ENCODE measurements around the gene BFAR.
"Not testable (repeated sequence)": the region's sequence is repeated elsewhere in the genome, so short reads cannot be mapped to it uniquely, and the experiment has no call there.

Gene BFAR

DNA sequence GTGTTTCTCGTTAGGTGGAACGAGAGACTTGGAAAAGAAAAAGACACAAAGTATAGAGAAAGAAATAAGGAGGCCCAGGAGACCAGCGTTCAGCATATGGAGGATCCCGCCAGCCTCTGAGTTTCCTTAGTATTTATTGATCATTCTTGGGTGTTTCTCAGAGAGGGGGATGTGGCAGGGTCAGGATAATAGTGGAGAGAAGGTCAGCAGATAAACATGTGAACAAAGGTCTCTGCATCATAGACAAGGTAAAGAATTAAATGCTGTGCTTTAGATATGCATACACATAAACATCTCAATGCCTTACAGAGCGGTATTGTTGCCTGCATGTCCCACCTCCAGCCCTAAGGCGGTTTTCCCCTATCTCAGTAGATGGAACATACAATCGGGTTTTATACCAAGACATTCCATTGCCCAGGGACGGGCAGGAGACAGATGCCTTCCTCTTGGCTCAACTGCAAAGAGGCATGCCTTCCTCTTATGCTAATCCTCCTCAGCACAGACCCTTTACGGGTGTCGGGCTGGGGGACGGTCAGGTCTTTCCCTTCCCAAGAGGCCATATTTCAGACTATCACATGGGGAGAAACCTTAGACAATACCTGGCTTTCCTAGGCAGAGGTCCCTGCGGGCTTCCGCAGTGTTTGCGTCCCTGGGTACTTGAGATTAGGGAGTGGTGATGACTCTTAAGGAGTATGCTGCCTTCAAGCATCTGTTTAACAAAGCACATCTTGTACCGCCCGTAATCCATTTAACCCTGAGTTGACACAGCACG is 3.6 kb downstream of the BFAR start:
- DNase-seq (ENCODE audit: low read depth in 2 of 2) = not testable (repeated sequence)

DNA sequence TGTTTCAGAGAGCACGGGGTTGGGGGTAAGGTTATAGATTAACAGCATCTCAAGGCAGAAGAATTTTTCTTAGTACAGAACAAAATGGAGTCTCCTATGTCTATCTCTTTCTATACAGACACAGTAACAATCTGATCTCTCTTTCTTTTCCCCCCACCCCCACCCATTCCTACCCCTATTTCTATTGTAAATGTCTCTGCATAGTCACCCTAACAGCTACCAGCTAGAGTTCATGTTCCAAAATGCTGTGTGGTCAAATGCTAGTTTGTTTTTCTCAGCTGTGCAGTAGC is 4.1 kb downstream of the BFAR start:
- not testable (repeated sequence) for DNase-seq (ENCODE audit: low read depth in 2 of 2)

DNA sequence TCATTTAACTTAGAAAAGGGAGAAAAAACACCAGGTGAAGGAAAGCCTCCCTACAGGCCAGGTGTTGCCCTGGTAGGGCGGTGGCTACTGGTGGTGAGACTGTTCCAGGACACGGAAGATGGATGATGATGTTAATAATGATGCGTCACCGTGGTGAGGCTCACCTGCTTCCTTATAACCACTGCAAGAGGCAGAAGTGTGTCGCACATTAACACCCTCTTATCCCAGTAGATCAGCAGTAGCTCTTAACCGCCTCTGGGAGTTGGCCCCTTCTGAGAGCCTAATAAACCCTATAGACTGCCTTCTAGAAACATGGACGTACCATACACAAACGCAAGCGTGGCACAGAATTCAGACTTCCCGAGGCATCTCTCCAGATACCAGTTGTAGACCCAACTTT is 7.8 kb downstream of the BFAR start:
- no peak for DNase-seq (ENCODE audit: low read depth in 2 of 2)

DNA sequence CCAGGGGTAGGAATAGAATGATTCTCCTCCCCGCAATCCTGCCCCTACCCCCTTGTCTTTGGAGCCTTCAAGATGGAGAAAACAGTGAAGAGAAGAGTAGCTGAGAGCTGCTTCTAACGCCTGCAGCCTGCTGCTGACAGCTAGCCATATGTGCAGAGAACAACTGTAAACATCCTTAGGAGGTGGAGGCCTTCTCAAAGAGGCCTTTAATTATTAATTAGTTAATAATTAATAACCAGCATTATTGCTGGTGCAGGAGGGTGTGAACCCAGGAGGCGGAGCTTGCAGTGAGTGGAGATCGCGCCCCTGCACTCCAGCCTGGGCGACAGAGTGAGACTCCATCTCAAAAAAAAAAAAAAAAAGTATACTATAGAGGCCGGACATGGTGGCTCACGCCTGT is 8.5 kb downstream of the BFAR start:
- no peak for DNase-seq (ENCODE audit: low read depth in 2 of 2)

DNA sequence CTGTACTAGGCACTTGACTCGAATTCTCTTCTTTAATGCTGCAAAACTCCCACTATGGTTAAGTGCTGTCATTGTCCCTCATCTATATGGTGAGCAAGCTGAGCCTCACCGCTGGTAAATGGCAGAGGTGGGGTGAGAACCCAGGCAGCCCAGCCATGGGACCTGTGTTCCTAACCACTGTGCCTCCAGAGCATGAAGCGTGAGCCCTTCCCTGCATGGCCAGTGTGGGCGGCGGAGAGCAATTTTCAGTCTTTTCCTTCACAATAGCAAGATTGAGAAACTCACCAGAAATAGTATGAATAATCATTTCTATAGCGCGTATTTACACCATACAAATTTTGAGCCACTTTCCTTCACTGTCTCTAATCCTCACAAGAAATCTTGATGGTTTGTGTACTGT is 9.2 kb downstream of the BFAR start:
- DNase-seq (ENCODE audit: low read depth in 2 of 2) = no peak

DNA sequence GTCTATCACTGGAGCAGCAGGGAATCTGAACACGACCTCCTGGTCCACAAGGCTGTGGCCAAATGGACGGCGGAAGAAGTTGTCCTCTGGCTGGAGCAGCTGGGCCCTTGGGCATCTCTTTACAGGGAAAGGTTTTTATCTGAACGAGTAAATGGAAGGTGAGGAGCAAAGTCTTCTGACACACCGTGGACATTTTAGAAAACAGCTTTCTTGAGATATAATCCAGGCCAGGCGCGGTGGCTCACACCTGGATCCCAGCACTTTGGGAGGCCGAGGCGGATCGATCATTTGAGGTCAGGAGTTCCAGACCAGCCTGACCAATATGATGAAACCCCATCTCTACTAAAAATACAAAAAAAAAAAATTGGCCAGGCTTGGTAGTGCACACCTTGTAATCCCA is 17.1 kb downstream of the BFAR start:
- no peak for DNase-seq (ENCODE audit: low read depth in 2 of 2)

DNA sequence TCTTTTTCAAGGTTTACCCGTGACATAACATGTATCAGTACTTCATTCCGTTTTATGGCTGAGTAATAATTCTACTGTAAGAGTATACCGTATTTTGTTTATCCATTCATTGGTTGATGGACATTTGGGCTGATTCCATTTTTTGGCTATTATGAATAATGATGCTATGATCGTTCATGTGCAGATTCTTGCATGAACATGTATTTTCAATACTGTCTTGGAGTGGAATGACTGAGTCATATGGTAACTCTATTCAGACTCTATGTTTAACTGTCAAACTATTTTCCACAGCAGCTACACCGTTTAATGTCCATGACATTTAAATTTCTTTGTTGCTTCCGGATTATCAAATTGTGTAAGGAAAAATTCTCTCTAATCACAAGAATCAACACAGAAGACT is 17.9 kb downstream of the BFAR start:
- no peak for DNase-seq (ENCODE audit: low read depth in 2 of 2)

DNA sequence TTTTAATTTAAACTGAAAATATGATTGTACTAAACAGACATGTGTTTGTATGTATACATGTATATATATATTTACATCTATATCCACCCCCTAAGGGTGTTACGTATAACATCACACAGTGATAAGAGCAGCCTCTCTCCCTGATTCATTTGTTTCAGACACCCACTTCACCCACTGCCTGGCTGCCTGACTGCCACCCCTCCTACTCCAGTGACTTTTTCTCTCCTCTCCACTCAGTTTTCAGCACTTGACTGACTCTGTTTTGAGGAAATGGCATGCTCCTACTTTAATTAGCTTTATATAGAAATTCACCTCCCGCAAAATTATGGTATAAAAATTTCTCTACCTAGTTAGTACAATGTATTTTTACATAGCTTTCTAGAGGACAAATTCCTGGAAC is 20.0 kb downstream of the BFAR start:
- DNase-seq (ENCODE audit: low read depth in 2 of 2) = no peak

DNA sequence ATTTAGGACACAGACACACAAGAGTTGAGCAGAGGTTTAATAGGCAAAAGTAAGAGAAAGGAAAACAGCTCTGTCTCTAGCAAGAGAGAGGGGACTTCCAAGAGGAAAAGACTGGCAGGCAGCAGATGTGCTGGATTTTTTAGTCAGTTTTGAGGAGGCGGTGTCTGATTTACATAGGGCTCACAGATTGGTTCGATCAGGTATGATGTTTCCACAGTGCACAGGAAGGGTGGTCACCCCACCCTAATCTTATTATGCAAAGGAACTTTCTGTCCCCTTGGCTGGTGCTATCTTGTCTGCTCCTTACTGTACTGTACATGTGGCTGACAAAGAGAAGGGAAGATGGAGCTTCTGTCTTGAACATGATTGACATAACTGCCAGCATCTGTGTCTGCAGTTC is 25.3 kb downstream of the BFAR start:
- DNase-seq (ENCODE audit: low read depth in 2 of 2) = no peak

DNA sequence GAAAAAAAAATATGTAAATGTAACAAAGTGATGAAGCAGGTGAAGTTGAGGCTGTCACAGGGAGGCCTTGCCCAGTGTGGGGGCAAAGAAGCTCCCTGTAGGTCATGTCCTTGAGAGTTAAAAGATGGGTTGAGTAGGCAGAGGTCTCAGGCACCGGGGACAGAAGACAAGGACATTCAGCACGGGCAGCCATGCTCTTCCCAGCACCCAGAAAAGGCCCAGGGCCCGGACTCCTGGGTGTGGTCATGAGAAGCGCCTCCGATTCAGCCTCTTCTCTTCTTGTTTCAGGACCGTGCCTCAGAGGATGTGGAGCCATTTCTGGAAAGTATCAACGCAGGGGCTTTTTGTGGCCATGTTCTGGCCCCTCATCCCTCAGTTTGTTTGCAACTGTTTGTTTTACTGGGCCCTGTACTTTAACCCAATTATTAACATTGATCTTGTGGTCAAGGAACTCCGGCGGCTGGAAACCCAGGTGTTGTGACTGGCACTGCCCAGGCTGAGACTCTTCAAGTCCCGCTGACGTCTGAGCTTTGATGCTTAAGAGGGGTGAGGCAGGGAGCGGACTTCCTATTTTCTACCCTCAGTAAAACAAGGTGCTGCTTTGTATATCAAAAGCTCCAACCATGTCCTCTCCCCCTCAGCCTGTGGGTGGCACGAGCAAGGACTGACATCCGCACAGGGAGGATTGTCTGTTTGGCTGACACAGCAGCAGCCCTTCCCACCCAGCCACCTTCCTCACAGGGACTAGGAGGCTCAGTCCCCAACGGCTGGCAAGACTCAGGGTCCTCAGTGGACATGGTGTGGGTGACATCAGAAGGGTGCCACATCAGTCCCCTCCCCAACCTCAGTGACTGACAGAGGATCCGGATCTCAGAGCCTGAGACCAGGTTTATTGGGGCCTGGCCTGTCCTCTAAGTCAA is 34.9 kb downstream of the BFAR start:
- no peak for DNase-seq (ENCODE audit: low read depth in 2 of 2)

DNA sequence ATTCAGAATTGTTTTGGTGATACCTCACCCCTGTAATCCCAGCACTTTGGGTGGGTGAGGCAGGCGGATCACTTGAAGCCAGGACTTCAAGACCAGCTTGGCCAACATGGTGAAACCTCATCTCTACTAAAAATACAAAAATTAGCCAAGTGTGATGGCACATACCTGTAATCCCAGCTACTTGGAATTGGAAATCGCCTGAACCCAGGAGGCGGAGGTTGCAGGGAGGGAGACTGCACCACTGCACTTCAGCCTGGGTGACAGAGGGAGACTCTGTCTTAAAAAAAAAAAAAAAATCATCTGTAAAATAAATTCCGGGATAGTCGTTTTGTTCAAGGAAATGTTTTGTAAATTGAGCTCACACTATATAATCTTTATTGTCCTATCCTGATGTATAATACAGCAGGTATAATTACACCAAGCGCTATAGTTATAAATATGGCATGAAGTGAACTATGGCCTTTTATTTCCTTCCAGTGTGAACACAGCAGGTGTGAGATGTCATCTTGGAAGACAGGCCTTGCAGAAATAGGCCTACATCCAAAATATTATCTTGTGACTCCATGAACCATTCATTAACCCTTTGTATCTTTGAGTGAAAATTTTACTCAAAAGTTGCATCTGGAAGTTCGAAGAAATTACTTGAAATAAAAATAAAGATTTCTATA is 35.9 kb downstream of the BFAR start:
- no peak for DNase-seq (ENCODE audit: low read depth in 2 of 2)

DNA sequence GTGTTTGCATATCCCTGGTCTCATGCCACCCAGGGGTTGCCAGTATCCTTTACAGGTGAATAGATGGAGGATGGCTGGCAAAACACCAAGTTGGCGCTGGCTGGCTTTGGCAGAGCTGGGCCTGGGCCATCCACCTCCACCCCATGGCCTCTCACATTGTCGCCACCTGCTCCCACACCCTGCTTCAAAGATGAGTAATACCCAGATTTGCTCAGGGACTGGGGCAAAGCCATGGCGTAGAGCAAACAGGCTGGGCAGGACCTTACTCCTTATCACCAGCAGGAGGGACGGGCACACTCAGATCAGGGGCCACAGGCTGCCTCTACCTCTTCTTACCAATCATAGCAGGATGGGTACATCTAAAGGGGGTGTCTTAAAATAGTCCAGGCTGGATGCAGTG is 37.0 kb downstream of the BFAR start:
- DNase-seq (ENCODE audit: low read depth in 2 of 2) = no peak

DNA sequence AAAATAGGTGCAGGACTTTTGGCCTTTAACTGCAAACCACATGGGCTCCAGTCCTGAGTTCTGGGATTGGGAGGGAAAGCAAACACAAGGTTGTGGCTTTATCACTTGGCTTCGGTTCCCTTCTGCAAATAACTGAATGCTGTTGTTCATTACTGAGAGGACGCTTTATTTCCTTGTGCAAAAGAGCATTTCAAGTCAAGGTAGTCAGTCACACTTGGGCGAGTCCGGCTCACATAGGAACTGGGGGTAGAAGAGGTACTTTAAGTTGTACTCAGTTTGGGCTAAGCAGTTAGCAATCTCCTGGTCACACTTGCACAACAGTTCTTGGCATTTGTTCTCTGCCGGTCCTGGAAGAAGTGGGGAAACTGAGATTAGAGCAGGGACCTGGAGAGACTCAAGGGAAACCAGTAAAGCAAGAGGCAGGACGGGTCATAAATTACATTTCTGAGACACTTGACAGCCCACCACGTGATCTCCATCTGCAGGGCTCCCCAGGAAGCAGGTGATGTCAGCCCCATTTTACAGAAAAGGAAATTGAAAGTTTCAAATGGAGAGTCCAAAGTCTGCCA is 39.7 kb downstream of the BFAR start:
- no peak for DNase-seq (ENCODE audit: low read depth in 2 of 2)

DNA sequence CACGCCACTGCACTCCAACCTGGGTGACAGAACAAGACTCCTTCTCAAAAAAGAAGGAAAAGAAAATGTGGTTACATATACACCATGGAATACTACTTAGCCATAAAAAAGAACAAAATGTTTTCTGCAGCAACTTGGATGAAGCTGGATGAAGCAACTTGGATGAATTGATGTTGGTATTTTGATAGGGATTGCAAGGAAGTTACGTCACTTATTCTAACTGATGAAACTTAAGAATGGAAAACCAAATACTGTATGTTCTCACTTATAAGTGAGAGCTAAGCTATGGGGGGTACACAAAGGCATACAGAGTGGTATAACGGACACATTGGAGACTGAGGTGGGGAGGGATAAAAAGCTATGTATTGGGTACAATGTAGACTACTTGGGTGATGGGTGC is 43.9 kb downstream of the BFAR start:
- no peak for DNase-seq (ENCODE audit: low read depth in 2 of 2)

DNA sequence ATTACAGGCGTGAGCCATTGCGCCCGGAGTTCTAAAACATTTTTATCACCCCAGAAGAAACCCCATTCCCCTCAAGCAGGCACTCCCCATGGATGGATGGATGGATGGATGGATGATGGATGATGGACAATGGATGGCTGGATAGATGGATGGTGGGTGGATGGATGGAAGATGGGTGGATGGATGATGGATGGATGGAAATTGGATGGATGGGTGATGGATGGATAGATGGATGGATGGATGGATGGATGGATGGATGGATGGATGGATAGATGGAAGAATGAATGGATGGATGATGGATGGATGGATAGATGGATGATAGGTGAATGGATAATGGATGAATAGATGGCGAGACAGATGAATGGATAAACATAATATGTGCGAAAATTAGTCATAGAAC is 44.9 kb downstream of the BFAR start:
- no peak for DNase-seq (ENCODE audit: low read depth in 2 of 2)

DNA sequence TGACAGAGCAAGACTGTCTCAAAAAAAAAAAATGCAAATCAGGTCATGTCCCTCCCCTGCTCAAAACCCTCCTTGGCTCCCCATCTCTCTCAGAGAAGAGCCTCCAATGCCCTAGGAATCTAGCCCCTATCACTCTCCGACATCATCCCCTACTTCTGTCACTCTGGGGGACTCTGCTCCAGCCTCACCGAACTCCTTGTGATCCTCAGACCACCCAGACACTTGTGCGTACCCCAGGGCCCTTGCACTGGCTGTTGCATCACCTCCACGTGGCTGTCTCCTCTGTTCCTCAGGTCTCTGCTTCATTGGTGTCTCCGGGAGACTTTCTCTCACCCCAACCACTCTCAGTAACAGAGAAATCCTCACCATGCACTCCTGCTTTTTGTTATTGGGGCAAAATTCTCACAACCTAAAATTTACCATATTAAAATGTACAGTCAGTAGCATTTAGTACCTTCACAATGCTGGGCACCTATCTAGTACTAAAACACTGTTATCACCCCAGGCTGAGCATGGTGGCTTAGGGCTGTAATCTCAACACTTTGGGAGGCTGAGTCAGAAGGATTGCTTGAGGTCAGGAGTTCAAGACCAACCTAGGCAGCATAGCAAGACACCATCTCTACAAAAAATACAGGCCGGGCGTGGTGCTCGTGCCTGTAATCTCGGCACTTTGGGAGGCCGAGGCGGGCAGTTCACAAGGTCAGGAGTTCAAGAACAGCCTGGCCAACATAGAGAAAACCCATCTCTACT is 46.2 kb downstream of the BFAR start:
- DNase-seq (ENCODE audit: low read depth in 2 of 2) = no peak

DNA sequence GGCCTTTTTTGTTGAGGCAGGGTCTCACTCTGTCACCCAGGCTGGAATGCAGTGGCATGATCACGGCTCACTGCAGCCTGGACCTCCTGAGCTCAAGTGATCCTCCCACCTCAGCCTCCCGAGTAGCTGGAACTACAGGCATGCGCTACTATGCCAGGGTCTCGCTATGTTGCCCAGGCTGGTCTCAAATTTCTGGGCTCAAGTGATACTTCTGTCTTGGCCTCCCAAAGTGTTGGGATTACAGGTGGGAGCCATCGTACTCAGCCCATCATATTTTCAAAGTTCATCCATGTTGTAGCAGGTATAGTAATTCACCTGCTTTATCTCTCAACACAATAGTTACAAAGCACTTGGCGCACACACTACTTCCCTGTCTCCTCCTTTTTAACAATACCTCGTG is 47.6 kb downstream of the BFAR start:
- not testable (repeated sequence) for DNase-seq (ENCODE audit: low read depth in 2 of 2)

DNA sequence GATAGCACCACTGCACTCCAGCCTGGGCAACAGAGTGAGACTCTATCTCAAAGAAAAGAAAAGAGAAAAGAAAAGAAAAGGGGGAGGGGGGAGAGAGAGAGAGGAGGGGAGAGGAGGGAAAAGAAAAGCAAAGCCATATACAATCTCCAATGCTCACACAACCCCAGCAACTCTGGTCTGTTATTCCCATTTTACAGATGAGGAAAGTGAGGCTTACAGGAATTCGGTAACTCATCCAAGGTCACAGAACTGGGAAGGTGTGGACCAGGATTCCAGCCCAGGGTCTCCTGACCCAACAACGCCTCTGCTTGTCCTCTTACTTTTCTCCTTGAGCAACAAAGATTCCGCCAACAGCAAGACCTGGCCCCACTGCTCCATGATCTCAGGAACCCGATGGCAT is 48.4 kb downstream of the BFAR start:
- no peak for DNase-seq (ENCODE audit: low read depth in 2 of 2)

DNA sequence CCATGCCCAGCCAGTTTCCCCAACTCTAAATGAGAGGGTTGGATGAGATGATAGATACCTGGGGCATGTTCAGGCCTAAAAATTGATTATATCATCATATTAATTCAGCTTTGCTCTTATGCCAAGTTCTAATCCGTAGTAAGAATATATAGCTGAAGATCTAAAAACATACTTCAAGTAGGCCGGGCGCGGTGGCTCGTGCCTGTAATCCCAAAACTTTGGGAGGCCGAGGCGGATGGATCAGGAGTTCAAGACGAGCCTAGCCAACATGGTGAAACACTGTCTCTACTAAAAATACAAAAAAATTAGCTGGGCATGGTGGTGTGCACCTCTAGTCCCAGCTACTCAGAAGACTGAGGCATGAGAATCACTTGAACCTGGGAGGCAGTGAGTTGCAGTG is 49.4 kb downstream of the BFAR start:
- no peak for DNase-seq (ENCODE audit: low read depth in 2 of 2)

DNA sequence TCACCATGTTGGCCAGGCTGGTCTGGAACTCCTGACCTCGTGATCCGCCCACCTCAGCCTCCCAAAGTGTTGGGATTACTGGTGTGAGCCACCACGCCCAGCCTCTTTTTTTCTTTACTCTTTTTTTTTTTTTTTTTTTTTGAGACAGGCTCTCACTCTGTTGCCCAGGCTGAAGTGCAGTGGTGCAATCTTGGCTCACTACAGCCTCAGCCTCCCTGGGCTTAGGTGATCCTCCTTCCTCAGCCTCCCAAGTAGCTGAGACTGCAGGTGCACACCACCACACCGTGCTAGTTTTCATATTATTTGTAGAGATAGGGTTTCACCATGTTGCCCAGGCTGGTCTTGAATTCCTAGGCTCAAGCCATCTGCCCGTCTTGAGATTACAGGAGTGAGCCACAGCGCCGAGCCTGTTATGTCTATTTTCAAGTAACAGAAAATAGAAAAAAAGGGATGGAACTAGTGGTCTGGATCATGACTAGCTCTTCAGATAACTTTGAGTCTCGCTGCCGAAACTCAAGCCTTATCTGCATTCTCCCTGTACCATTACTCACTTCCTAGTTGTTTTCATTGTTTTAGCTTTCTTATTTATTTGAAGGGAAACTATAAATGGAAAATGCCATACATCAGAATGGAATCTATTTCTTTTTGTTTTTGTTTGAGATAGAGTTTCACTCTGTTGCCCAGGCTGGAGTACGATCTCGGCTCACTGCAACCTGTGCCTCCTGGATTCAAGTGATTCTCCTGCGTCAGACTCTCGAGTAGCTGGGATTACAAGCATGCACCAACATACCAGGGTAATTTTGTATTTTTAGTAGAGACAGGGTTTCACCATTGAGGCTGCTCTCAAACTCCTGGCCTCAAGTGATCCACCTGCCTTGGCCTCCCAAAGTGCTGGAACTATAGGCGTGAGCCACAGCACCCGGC is 53.4 kb downstream of the BFAR start:
- not testable (repeated sequence) for DNase-seq (ENCODE audit: low read depth in 2 of 2)

DNA sequence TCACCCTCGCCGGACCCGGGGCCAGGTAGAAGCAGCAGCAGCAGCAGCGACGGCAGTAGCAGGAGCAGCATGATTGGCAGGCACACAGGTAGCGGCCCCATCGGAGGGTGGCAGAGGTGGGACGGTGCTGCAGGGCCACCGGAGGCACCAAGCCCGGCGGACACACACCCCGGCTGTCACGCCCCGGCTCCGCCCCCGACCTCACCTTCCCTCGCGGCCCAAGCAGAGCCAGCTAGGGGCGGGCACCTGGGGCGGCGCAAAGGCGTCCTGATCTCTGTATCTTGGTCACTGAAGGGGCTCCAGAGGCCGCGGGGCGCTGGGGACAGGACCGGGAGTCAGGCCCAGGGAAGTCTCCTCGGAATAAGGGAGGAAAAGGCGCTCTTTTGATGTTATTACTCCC is 61.4 kb downstream of the BFAR start, which contains the start of gene PLA2G10:
TSS of gene PLA2G10 (minus strand) at position 180 of the 400 bp plus-strand sequence. CDS start at position 101, 79 bp downstream.
- not testable (repeated sequence) for DNase-seq (ENCODE audit: low read depth in 2 of 2)

Measured in fibroblast of skin of left quadriceps (primary cell).